ENCODE measurements around the gene DRP2. TPM values are rescaled to one million over a fixed set of nuclear protein-coding genes. Genes with fewer than 3 reads are reported as not detected.
"Not testable (repeated sequence)": the region's sequence is repeated elsewhere in the genome, so short reads cannot be mapped to it uniquely, and the experiment has no call there.

DRP2 gene
- total RNA-seq (2014; rRNA removed; shearing (Covaris generic)): 0.34 and 0.65 TPM in 2 replicates

GRCh38 chrX:101219116-101219863, at the start of gene DRP2:
TSS of gene DRP2 (plus strand) at chrX:101219786. CDS start at chrX:101231648, 11,862 bp downstream.
- peak; percentile 27 for DNase-seq (ENCODE audit: low read depth)

GRCh38 chrX:101171883-101172400, 47.6 kb upstream of the DRP2 start:
- DNase-seq (ENCODE audit: low read depth): no peak

- DNase-seq (ENCODE audit: low read depth): no peak
These were observed 43.1 kb upstream of the DRP2 start for GRCh38 chrX:101176439-101176838.

- not testable (repeated sequence) for DNase-seq (ENCODE audit: low read depth)
These were observed 34.7 kb upstream of the DRP2 start for GRCh38 chrX:101184876-101185275.

GRCh38 chrX:101187961-101188360, 31.6 kb upstream of the DRP2 start:
- DNase-seq (ENCODE audit: low read depth): not testable (repeated sequence)

- DNase-seq (ENCODE audit: low read depth): no peak
These were observed 28.9 kb upstream of the DRP2 start for GRCh38 chrX:101190736-101191135.

GRCh38 chrX:101191217-101191750, 28.3 kb upstream of the DRP2 start:
- DNase-seq (ENCODE audit: low read depth): no peak

- DNase-seq (ENCODE audit: low read depth): no peak
These were observed 24.0 kb upstream of the DRP2 start for GRCh38 chrX:101195442-101196173.

GRCh38 chrX:101203761-101204351, 15.7 kb upstream of the DRP2 start:
- DNase-seq (ENCODE audit: low read depth): no peak

GRCh38 chrX:101206471-101206870, 13.1 kb upstream of the DRP2 start:
- peak; percentile 23 for DNase-seq (ENCODE audit: low read depth)

- peak; percentile 44 for DNase-seq (ENCODE audit: low read depth)
These were observed 11.3 kb upstream of the DRP2 start for GRCh38 chrX:101208152-101208905.

- DNase-seq (ENCODE audit: low read depth): no peak
These were observed 9.0 kb upstream of the DRP2 start for GRCh38 chrX:101210630-101211029.

- no peak for DNase-seq (ENCODE audit: low read depth)
These were observed 1.9 kb upstream of the DRP2 start for GRCh38 chrX:101217689-101218088.

GRCh38 chrX:101219864-101220346, 319 bp downstream of the DRP2 start:
- no peak for DNase-seq (ENCODE audit: low read depth)

GRCh38 chrX:101220662-101221260, 1.2 kb downstream of the DRP2 start:
- no peak for DNase-seq (ENCODE audit: low read depth)

- no peak for DNase-seq (ENCODE audit: low read depth)
These were observed 3.6 kb downstream of the DRP2 start for GRCh38 chrX:101223226-101223625.

GRCh38 chrX:101229170-101229569, 9.6 kb downstream of the DRP2 start:
- peak; percentile 40 for DNase-seq (ENCODE audit: low read depth)

- DNase-seq (ENCODE audit: low read depth): no peak
These were observed 11.1 kb downstream of the DRP2 start for GRCh38 chrX:101230636-101231035.

- DNase-seq (ENCODE audit: low read depth): no peak
These were observed 11.5 kb downstream of the DRP2 start for GRCh38 chrX:101231080-101231479.

GRCh38 chrX:101232316-101232715, 12.7 kb downstream of the DRP2 start:
- peak; percentile 15 for DNase-seq (ENCODE audit: low read depth)

- no peak for DNase-seq (ENCODE audit: low read depth)
These were observed 17.5 kb downstream of the DRP2 start for GRCh38 chrX:101237041-101237440.
